NCI-H345 treated with DMSO at 0.1 percent for 48 hours (cell line): ENCODE measurements around the gene DNAJC25.

Experiments
- DNase-seq: peaks from one replicate; lab custom pipeline; 2025; ENCODE audit not compliant: unreplicated experiment; lab: John Stamatoyannopoulos, UW

The DNAJC25 gene

DNA sequence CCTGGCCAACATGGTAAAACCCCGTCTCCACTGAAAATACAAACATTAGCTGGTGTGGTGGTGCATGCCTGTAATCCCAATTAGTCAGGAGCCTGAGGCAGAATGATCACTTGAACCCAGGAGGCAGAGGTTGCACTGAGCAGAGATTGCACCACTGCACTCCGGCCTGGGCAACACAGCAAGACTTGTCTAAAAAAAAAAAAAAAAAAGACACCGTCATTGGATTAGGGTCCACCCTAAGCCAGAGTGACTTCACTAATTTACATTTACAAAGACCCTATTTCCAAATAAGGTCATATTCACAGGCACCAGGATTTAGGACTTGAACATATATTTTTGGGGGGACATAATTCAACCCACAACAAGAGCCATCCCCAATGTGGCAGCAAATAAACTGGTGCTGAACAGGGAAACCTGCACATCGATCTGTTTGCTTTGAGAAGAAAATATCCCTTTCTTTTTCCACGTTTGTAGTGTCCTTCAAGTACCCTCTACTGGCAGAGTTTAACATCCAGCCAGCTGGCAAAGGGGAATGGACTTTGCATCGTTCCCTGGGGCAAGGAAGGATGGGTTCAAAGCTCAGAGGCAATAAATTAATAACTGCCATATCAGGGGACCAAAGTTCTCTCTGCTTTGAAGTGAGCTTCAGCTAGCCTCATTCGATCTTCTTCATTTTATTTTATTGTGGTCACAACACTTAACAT is 3.7 kb upstream of the DNAJC25 start:
- DNase-seq, result no peak

DNA sequence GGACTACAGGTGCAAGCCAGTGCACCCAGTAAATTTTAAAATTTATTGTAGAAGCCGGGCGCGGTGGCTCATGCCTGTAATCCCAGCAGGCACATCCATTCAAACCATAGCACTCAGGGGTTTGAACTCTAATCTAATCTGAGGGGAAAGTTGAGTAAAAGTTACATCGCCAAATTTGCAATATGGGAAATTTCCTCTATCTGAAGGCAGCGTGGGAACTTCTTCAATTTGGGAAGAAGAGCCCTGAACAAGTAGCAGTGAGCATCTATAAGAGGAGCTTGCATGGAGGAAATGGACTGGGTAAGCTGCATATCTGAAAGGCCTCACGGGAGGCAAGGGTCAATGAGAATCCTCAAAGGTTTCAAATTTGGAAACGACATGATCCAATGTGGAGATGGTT is 2.7 kb upstream of the DNAJC25 start:
- no peak for DNase-seq

DNA sequence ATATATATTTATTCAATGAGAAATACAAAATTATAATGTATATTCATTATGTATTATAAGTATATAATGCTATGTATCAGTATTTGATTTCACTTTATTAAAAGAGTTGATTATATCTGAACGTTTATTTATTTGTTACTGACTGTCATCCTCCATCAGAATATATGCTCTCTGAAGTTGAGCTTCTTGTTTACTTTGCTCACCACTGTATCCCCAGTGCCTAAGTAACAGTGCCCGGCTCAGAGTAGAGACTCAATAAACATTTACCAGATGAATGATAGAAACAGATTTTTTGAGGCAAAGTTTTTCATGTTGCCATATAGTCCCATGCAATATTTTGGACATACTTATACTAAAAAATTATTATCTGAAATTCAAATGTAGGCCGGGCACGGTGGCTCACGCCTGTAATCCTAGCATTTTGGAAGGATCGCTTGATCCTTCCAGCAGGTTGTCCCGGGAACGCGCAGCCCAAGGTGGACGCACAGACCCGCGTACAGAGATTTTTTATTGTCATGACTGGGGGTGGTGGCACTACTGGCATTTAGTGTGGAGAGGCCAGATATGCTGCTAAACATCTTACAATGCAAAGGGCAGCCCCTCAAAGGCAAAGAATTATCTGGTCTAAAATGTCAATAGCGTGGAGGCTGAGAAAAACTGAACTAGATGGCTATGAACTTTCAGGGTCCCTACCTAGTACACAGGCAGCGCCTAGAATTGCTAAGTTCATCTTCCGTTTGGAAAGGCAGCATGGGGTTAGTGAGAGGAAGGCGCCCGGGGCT is 761 bp upstream of the DNAJC25 start:
- no peak for DNase-seq

DNA sequence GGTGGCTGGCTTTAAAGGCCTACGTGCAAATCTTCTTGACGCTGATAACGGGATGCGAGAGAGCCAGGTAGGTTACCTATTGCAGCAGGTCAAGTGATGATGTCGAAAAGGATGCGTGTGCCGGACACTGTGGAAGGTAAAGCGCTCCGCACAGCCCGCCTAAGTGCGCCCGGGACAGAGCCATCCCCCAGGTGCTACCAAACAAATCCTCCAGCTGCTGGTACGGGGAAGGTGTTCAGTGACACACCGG is 245 bp upstream of the DNAJC25 start:
- no peak for DNase-seq

- no peak for DNase-seq
Measured at GRCh38 chr9:111632060-111632459, 926 bp downstream of the DNAJC25 start.

DNA sequence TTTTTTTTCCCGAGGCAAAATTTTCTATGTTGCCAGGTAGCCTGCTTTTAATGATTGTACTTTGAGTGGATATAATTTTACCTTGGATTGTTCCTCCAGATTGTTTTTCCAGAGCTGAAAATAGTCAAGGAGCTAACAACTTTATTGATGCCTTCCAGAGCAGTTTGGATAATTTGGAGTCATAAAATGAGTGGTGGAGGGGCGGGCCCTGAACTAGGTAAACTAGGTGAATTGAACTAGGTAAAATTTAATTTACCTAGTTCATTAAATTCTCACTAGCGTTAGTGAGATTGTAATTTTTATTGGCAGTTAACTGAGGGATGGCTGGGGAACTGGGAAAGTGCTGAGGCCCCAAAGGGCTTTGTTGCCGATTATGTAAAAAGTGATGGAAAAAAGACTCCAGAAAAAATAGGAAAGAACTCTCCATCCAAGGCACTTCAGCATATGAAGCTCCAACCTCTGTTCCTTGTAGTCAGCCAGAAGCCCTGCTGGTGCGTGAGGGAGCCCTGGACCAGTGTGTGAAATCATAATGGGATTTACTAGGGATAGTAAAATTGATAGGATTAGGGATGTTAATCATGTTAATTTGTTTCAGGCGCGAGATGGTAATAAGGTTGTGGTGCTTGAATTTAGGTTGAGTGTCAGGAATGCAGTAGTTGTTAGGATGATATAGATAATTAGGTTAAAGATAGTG is 1.7 kb downstream of the DNAJC25 start:
- DNase-seq, result no peak

DNA sequence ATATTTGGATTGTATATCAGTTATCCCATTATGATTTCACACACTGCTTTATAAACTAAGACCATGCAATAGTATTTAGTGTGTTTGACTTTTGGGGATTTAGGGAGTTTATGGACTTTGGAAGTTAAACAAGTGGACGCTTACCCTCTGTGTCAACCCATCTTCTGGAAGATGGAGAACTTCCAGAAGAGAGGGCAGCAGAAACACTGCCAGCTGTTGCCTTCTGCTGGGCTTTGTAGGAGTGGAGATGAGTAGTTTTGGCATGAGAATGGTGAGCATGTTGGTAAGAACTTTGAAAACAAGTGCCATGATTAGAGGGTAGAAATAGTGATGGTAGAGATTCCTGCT is 2.2 kb downstream of the DNAJC25 start:
- no peak for DNase-seq

DNA sequence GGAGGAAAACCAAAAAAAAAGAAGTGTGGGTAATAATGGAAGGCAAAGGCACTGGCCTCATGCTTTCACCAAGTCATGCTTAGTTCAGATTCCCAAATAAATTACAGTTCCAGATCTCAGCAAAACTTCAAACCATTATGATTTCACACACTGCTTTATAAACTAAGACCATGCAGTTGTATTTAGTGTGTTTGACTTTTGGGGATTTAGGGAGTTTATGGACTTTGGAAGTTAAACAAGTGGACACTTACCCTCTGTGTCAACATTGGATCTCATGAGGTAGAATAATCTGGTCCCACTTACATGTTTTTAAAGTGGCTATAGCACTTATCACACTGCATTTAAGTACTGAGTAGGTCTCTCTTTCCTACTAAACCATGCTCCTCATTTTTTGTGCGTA is 3.7 kb downstream of the DNAJC25 start:
- DNase-seq, result no peak

- DNase-seq, result no peak
Measured at GRCh38 chr9:111637421-111637950, 6.4 kb downstream of the DNAJC25 start.

DNA sequence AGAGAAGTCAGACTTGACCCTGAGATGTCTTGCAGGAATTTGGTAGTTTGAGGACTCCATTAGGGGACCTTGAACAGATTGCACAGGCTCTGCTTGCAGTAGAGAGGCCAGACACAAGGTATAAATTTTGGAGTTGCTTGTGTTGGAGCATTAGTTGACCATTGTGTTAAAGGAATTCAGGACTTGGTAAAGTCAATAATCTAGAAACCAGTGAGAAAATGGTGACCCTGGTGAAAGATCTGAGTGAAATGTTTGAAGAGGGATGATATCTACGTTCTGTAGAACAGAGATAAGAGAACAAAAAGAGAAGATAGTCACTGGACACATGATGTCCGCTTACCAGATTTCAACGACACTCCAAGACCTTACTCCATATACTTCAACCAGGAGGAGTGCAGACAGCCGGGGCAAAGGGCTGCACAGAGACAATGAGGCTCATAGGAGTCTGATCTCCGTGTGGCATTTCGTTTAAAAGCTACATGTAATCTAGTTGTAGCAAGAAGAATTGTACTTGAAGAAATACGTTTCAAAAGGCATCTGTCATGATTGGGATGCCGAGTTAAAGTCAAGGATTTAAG is 13.2 kb downstream of the DNAJC25 start:
- DNase-seq, result no peak

GRCh38 chr9:111645806-111646205 is 14.7 kb downstream of the DNAJC25 start:
- DNase-seq, result no peak

- DNase-seq, result no peak
Measured at GRCh38 chr9:111646417-111646816, 15.3 kb downstream of the DNAJC25 start.

GRCh38 chr9:111648066-111648465 is 16.9 kb downstream of the DNAJC25 start:
- no peak for DNase-seq

DNA sequence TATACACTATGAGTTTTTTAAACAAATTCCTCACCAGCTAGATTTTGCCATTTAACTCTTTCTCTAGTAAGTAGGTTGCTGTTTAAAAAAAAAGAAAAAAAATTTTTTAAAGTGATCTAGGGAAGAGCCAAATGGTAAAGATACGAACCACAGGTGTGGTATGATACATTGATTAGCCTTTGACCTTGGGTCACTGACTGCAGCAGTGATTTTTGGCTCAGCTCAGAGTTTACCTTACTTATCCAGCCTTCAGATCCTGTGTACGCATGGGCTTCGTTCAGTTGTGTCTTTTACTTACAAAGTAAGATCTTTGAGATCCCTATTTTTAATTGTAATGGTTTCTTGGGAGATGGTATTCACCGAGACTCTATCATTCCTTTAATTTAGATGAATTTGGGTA is 17.9 kb downstream of the DNAJC25 start:
- DNase-seq, result no peak

GRCh38 chr9:111657051-111657450 is 25.9 kb downstream of the DNAJC25 start:
- no peak for DNase-seq

GRCh38 chr9:111658943-111659342 is 27.8 kb downstream of the DNAJC25 start:
- DNase-seq, result no peak

DNA sequence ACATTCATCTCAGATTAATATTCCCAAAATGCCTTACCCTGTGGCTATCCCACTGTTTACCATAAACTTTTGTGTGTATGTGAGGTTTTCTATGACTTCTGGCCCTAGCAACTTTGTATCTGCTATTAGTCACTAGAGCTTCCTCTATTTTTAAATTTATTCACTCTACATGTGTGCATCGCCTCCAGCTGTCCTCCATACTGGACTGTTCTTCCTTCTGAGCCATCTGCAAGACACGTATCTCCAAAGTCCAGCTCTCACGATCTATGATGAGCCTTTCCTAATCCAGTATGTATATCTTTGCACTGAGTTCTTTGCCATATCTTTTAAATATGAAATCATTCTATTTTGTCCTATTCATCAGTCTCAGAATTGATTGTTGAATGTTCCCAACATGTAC is 28.6 kb downstream of the DNAJC25 start:
- DNase-seq, result no peak

GRCh38 chr9:111661150-111661801 is 30.1 kb downstream of the DNAJC25 start, which contains the start of gene GNG10:
GNG10 (plus strand) TSS chr9:111661605; CDS start chr9:111661635, 30 bp downstream.
- DNase-seq, result peak; percentile 47

- DNase-seq, result peak; percentile 17
Measured at GRCh38 chr9:111661802-111662521, 30.8 kb downstream of the DNAJC25 start.

GRCh38 chr9:111662576-111663300 is 31.6 kb downstream of the DNAJC25 start:
- DNase-seq, result no peak
